Measurements from ENCODE around the gene MAP7D2.

The MAP7D2 gene

DNA sequence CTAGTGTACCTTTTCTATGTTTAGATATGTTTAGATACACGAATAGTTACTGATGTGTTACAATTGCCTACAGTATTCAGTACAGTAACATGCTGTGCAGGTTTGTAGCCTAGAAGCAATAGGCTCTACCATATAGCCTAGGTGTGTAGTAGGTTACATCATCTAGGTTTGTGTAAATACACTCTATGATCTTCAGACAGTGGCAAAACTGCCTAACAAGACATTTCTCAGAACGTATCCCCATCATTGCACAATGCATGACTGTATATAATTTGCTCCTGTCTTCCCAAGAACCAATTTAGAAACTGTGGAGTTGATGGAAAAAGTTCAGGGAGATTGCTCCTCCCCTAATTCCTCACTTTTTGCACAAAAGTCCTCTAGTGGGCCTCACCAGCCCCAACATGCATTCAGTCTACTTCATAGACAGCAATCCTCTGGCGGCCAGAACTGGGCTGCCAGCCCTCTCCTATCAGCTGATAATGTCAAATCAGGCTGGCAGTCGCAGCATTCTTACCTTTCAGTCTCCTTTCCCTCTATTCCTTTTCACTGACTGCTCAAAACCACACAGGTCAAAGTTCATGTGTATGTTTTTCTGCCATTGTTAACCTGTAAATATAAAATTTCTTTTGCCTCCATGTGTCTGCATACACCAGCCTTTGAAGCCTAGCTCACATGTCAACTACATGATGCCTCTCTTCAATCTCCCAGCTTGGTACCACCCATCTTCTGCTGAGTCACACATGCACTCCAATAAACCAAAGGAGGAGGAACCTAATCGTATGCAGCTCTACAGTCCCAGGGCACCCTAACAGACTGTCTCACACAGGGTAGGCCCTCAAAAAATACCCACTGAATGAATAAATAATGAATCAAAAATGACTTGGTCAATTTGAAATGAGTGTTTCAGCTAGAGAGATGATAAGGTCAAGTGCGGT lies 157.9 kb downstream of the MAP7D2 start:
- Histone ChIP-seq H3K9me3 (replicated peaks; ENCODE audit: insufficient read depth, low read length) (no peaks in the 10 kb centered on the region), H3K9me2 (replicated peaks; ENCODE audit: insufficient read depth, low read length) (no peaks in the 10 kb centered on the region), H3K4me1 (ENCODE audit: low read length) (peaks cover 3% of the 10 kb centered on the region; the same call in 1 of the 2 replicates), H3K27ac (ENCODE audit: low read length) (no peak overlapping the region), H2AFZ (ENCODE audit: low read length) (no peak overlapping the region), H3K36me3 (replicated peaks; ENCODE audit: insufficient read depth, low read length) (no peaks in the 10 kb centered on the region), H3K27me3 (replicated peaks; ENCODE audit: insufficient read depth, low read length) (no peaks in the 10 kb centered on the region), H4K20me1 (ENCODE audit: insufficient read depth, low read length) (no peaks in the 10 kb centered on the region), H3K4me3 (ENCODE audit: low read length) (no peak overlapping the region), H3F3A (ENCODE audit: insufficient read depth, low read length) (0 out of 2 replicates have a peak, but pooled peaks cover under 1% of the 10 kb centered on the region), H3K4me2 (ENCODE audit: low read depth, low read length) (no peak overlapping the region), H3K79me2 (ENCODE audit: low read length) (no peaks in the 10 kb centered on the region), H3K9ac (ENCODE audit: low read length) (no peak overlapping the region)
- DNase-seq: no peak
- no peak for TF ChIP-seq EZH2 (optimal IDR thresholded peaks at IDR 0.05; ENCODE audit: low read depth, low read length)
- TF ChIP-seq EZH2phosphoT487 (IDR thresholded peaks at IDR 0.05; ENCODE audit: low read length): no peak
- no peak for TF ChIP-seq CTCF (IDR thresholded peaks at IDR 0.05; ENCODE audit: low read length)

GRCh38 chrX:19956923-19957322 lies 159.8 kb downstream of the MAP7D2 start:
- no peak overlapping the region for H3K9ac ChIP-seq (ENCODE audit: low read length)
- H3K79me2 ChIP-seq (ENCODE audit: low read length): no peaks in the 10 kb centered on the region
- no peaks in the 10 kb centered on the region for H4K20me1 ChIP-seq (ENCODE audit: insufficient read depth, low read length)
- no peaks in the 10 kb centered on the region for H3K9me3 ChIP-seq (replicated peaks; ENCODE audit: insufficient read depth, low read length)
- H3F3A ChIP-seq (ENCODE audit: insufficient read depth, low read length): peaks cover 8% of the 10 kb centered on the region; the same call in 1 of the 2 replicates
- TF ChIP-seq EZH2phosphoT487 (IDR thresholded peaks at IDR 0.05; ENCODE audit: low read length) (no peak), EZH2 (optimal IDR thresholded peaks at IDR 0.05; ENCODE audit: low read depth, low read length) (no peak), CTCF (IDR thresholded peaks at IDR 0.05; ENCODE audit: low read length) (no peak)
- no peaks in the 10 kb centered on the region for H3K27me3 ChIP-seq (replicated peaks; ENCODE audit: insufficient read depth, low read length)
- H3K36me3 ChIP-seq (replicated peaks; ENCODE audit: insufficient read depth, low read length): no peaks in the 10 kb centered on the region
- H3K4me2 ChIP-seq (ENCODE audit: low read depth, low read length): no peak overlapping the region
- DNase-seq: no peak
- H3K4me1 ChIP-seq (ENCODE audit: low read length): peaks cover 15% of the 10 kb centered on the region
- no peak overlapping the region for H2AFZ ChIP-seq (ENCODE audit: low read length)
- no peaks in the 10 kb centered on the region for H3K9me2 ChIP-seq (replicated peaks; ENCODE audit: insufficient read depth, low read length)
- no peak overlapping the region for H3K4me3 ChIP-seq (ENCODE audit: low read length)
- no peak overlapping the region for H3K27ac ChIP-seq (ENCODE audit: low read length)

Data from MM.1S (cell line).